GM21737 (cell line): ENCODE results near the gene ERN2.

Experiments
- ATAC-seq: cut with Tn5 transposase; IDR thresholded peaks from one replicate; pipeline ENCODE4 v1.9.1; 2021; ENCODE audit warnings: mild to moderate bottlenecking, moderate library complexity; ENCODE audit not compliant: unreplicated experiment

ERN2 gene

GRCh38 chr16:23689442-23690187, 23.4 kb downstream of the ERN2 start:
- no peak for ATAC-seq

GRCh38 chr16:23687034-23687808, 25.8 kb downstream of the ERN2 start:
- no peak for ATAC-seq

- ATAC-seq: no peak
These were observed 29.5 kb downstream of the ERN2 start for GRCh38 chr16:23683487-23683886.

- ATAC-seq: no peak
These were observed 30.8 kb downstream of the ERN2 start for GRCh38 chr16:23682181-23682580.

DNA sequence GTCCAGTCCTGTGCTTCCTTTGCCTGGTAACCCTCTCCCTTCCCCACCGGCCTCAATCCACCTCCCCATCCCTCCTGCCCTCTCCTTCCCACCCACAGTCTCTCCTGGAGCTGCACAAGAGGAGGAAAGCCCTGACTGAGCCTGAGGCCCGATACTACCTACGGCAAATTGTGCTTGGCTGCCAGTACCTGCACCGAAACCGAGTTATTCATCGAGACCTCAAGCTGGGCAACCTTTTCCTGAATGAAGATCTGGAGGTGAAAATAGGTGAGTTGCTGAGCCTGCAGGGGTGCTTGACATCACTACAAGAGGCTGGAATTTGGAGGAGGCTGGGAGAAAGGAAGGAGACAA, 33.1 kb downstream of the ERN2 start:
- ATAC-seq: no peak

- ATAC-seq: no peak
These were observed 33.6 kb downstream of the ERN2 start for GRCh38 chr16:23679274-23679985.

DNA sequence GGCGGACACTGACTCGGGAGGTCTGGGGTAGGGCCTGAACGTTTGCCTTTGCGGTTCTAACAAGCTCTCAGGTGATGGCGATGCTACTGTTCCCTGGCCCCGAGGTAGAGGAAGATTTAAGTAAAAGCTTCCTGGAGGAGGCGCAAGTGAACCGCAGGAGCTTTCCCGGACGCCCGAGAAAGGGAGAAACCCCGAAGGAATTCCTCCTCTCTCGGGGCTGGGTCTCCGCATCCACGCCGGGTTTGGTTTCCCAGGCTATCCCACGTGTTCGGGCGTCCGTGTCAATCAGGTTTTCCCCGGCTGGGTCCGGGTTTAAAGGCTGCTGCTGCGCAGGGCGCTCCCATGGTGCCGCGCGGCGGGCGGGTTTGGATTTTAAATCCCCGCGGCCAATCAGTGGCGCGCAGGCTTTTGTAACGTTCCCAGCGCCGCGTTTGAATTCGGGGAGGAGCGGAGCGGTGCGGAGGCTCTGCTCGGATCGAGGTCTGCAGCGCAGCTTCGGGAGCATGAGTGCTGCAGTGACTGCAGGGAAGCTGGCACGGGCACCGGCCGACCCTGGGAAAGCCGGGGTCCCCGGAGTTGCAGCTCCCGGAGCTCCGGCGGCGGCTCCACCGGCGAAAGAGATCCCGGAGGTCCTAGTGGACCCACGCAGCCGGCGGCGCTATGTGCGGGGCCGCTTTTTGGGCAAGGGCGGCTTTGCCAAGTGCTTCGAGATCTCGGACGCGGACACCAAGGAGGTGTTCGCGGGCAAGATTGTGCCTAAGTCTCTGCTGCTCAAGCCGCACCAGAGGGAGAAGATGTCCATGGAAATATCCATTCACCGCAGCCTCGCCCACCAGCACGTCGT, 34.4 kb downstream of the ERN2 start, which contains the start of gene PLK1:
TSS of gene PLK1 (plus strand) at position 460 of the 844 bp plus-strand sequence. CDS start at position 504, 44 bp downstream.
- ATAC-seq: peak; percentile 78

- no peak for ATAC-seq
These were observed 36.0 kb downstream of the ERN2 start for GRCh38 chr16:23676924-23677480.

DNA sequence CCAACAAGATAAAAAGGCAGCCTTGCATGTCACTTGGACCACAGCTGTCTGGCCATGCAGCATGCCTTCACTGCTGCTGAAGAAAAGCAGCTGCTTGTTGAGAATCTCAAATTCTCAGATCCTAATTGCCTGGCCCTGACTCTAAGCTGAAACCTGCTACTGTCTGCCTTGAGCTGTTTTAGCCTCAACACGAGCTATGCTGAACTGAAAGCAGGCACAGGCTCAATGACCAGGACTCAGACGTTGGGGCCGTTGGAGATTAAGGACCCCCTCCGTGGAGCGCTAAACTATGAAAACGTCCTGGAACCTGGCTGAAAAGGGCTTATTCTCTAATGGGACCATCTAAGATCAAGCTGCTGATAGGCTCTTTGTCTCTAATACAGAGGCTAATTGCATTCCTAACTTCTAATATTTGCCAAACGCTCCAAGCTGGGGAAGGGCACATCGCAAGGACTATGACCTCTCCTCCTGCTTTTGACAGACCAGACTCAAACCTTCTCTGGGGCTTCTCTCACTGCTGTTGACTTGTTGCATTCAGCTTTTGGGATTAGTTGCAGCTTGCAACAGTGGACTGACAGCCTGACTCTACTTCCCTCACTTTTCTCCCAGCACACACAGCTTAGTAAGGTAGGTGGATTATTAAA, 38.9 kb downstream of the ERN2 start:
- ATAC-seq: no peak

- peak; percentile 86 for ATAC-seq
These were observed 42.8 kb downstream of the ERN2 start for GRCh38 chr16:23670137-23670776.

DNA sequence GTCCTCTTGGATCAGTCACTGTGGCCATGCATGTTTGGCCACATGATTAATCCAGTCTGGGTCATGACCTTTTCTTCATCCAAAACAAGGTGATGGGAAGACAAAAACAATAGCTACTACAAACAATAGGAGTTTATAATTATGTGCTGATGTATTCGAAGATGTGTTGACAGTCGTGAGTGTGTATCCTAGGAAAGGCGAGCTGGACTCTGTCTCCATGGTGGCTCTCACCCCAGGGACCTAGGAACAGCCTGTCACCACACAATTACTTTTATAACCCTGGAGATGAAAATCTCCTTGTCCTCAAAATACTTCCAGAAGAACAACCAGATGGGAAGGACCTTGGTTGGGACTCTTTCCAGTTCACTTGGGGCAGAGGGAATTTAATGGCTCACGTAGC, 44.1 kb downstream of the ERN2 start:
- no peak for ATAC-seq

DNA sequence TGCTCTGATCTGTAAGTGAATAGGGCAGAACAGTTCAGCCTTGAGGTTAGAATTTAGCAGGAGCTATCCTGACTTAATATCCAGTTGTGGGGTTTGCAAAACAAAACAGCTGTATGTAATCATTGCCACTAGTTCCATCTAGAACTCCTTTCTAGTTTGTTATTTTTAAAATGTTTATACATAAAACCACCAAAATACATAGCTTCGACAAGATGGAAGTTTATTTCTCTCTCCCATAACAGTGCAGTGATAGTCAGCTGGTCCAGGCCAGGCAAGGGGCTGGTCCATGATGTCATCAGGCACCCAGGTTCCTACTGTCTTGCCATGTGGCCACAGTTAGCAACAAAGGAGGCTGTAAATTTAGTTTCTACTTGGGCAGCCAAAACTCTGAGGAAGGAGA, 44.8 kb downstream of the ERN2 start:
- ATAC-seq: no peak

DNA sequence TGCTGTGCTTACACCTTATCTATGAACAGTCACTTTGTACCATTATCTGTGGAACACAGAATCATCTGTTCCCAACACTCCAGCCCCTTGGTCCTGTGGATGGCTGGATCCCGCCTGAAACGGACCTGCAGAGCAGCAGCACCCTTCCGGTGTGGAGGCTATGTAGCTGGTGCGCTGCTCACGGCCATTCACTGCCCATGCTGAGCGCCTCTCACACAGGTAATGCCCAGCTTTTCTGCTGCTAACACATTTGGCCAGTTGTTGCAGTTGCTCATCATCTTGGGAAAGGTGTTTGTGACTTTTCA, 45.7 kb downstream of the ERN2 start:
- ATAC-seq: no peak

- ATAC-seq: no peak
These were observed 46.3 kb downstream of the ERN2 start for GRCh38 chr16:23666571-23667354.

- ATAC-seq: no peak
These were observed 49.1 kb downstream of the ERN2 start for GRCh38 chr16:23663918-23664317.

DNA sequence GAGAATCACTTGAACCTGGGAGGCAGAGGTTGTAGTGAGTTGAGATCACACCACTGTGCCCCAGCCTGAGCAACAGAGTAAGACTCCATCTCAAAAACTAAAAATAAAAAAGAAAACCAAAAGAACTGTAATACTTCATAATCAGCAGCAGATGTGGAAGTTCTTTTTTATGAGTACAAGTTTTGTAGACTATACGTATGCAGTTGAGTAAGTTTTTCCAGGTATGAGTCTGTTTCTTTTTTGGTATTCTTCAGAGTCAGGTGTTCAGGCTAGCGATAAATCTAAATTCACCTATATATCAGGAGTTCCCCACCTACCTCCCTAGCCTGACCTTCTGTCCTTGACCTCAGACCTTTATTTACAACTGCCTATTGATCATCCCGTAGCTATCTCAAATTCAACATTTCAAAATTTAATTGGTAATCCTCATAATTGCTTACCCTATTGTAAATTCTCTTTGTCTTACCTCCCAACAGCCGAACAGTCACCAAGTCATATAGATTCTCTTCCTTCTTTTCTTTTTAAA, 61.0 kb downstream of the ERN2 start:
- no peak for ATAC-seq

DNA sequence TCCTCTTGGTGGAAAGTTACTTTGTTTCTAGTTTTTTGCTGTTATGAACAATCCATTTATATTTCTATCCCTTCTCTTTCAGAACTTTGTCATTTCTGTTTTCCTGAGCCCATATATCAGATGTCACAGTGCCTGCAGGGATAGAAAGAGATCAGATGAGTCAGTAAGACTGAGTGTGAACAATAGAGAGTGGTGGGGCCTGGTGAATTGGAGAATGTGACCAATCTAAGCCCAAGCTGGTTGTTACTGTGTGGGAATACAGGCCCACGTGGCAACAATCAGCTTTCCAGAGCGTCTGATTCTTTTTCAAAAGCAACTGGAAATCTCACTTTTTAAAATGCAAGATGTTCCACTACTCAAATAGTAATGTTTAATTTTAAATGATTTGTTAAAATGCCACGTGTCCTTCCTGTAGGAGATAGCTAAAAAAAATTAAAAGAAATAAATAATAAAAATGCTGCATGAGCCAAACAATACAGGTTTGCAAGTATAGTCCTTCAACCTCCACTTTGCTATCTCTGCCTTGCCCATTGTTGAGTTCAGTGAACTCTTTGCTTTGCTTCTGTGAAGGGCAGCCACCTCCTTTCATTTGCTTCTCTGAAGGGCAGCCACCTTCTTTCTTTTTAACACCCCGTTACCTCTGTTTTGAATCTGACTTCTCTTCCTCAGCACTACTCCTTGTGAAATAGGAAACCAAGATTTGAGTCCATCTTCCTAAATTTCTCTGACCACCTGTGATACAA, 62.2 kb downstream of the ERN2 start:
- no peak for ATAC-seq

DNA sequence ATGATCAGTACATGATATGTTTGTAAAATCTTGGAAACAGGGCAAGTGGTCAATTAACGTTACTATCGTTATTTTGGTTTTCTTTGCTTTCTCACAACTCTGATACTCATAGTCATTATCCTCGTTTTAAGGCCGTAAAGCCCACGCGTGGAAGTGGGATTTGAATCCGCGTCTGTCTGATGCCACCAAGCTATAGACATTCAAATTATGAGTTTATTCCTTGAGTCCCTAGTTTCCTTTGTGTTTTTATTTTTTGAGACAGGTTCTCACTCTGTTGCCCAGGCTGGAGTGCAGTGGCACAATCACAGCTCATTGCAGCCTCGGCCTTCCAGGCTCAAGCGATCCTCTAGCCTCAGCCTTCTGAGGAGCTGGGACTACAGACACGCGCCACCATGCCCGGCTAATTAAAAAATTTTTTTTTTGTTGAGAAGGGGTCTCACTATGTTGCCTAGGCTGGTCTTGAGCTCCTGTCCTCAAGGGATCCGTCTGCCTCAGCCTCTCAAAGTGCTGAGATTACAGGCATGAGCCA, 70.7 kb downstream of the ERN2 start:
- no peak for ATAC-seq
